PC-9 (cell line): ENCODE measurements around the gene RAET1G.

Experiments used
- EZH2 ChIP-seq: fragments of 200-600 bp; sonication (generic); IDR thresholded peaks from 2 replicates; pipeline ENCODE4 v1.8.0; 2017; ENCODE audit warnings: antibody characterized with exemption, low read depth
- TF ChIP-seq, protein P1 (sequence below): fragments of 200-600 bp; sonication (generic); conservative IDR thresholded peaks from 2 replicates; pipeline ENCODE4 v1.6.1; 2017; ENCODE audit warnings: mixed run types, antibody characterized with exemption, mild to moderate bottlenecking, moderate library complexity

DNA sequence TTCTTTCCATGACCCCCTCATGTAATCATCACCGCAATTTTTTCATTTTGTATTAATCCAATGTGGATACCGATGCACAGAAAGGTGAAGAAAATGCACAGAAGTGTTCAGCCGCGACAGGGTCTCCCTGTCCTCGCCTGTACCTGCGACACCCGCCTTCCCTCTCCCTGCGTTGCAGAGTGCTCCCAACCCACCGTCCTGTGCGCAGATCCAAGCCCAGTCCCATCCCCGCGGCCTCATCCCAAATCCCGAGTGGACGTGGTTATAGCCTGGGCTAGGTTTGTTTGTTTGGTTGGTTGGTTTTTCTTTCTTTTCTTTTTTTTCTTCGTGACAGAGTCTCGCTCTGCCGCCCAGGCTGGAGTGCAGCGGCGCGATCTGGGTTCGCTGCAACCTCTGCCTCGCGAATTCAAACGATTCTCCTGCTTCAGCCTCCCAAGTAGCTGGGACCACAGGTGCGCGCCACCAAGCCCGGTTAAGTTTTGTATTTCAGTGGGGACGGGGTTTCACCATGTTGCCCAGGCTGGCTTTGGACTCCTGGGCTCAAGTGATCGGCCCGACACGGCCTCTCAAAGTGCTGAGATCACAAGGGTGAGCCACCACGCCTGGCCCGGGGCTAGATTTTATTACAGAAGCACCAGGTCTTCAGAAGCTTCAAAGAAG lies 536 bp upstream of the RAET1G start:
- TF ChIP-seq, protein P1, sequence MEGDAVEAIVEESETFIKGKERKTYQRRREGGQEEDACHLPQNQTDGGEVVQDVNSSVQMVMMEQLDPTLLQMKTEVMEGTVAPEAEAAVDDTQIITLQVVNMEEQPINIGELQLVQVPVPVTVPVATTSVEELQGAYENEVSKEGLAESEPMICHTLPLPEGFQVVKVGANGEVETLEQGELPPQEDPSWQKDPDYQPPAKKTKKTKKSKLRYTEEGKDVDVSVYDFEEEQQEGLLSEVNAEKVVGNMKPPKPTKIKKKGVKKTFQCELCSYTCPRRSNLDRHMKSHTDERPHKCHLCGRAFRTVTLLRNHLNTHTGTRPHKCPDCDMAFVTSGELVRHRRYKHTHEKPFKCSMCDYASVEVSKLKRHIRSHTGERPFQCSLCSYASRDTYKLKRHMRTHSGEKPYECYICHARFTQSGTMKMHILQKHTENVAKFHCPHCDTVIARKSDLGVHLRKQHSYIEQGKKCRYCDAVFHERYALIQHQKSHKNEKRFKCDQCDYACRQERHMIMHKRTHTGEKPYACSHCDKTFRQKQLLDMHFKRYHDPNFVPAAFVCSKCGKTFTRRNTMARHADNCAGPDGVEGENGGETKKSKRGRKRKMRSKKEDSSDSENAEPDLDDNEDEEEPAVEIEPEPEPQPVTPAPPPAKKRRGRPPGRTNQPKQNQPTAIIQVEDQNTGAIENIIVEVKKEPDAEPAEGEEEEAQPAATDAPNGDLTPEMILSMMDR, result no peak
- no peak for TF ChIP-seq EZH2
